ENCODE data around the gene OR56B4. TPM values are rescaled to one million over a fixed set of nuclear protein-coding genes. Genes with fewer than 3 reads are reported as not detected.
"Not testable (repeated sequence)": the region's sequence is repeated elsewhere in the genome, so short reads cannot be mapped to it uniquely, and the experiment has no call there.

OR56B4 gene
- total RNA-seq, result not detected

GRCh38 chr11:6107384-6107783, at the start of gene OR56B4:
TSS of gene OR56B4 (plus strand) at chr11:6107684. CDS start at chr11:6107779, 95 bp downstream.
- DNase-seq; H3K27me3 ChIP-seq; H3K4me3 ChIP-seq (replicated peaks in 1 of 3); intact Hi-C loops (cut with DNase I); H3K4me1 ChIP-seq; H3K36me3 ChIP-seq; H3K27ac ChIP-seq; H3K9me3 ChIP-seq: not testable (repeated sequence)
- 80 to 85% methylated on average over 6 of the region's 6 CpGs for WGBS, 2 donors

GRCh38 chr11:6061475-6061874, 46.0 kb upstream of the OR56B4 start:
- WGBS, 2 donors, result 58 to 59% methylated on average over 3 of the region's 3 CpGs
- H3K4me3 ChIP-seq (replicated peaks in 1 of 3), result no peak overlapping the region
- no peaks in the 10 kb centered on the region for H3K36me3 ChIP-seq

GRCh38 chr11:6062691-6063358, 44.7 kb upstream of the OR56B4 start:
- intact Hi-C loops (cut with DNase I), result no loop called here
- no peak overlapping the region for H3K27ac ChIP-seq
- H3K9me3 ChIP-seq, result no peaks in the 10 kb centered on the region
- no peak for DNase-seq
- no peaks in the 10 kb centered on the region for H3K27me3 ChIP-seq
- H3K4me3 ChIP-seq (replicated peaks in 1 of 3), result no peak overlapping the region
- WGBS, 2 donors, result 77 to 84% methylated on average over 5 of the region's 5 CpGs
- TF ChIP-seq CTCF (IDR thresholded peaks at IDR 0.05) (no peak), POLR2A (IDR thresholded peaks at IDR 0.05) (no peak)
- H3K36me3 ChIP-seq, result no peaks in the 10 kb centered on the region
- no peaks in the 10 kb centered on the region for H3K4me1 ChIP-seq

More at GRCh38 chr11:6061475-6061874, 46.0 kb upstream of the OR56B4 start:
- no peaks in the 10 kb centered on the region for H3K4me1 ChIP-seq
- no peak overlapping the region for H3K27ac ChIP-seq
- no peaks in the 10 kb centered on the region for H3K27me3 ChIP-seq
- DNase-seq, result no peak
- no peaks in the 10 kb centered on the region for H3K9me3 ChIP-seq
- intact Hi-C loops (cut with DNase I), result no loop called here
- TF ChIP-seq CTCF (IDR thresholded peaks at IDR 0.05) (no peak), POLR2A (IDR thresholded peaks at IDR 0.05) (no peak)

- intact Hi-C loops (cut with DNase I), result no loop called here
- Histone ChIP-seq H3K27me3 (no peaks in the 10 kb centered on the region), H3K27ac (no peak overlapping the region), H3K9me3 (no peaks in the 10 kb centered on the region), H3K4me3 (replicated peaks in 1 of 3) (no peak overlapping the region), H3K4me1 (no peaks in the 10 kb centered on the region), H3K36me3 (no peaks in the 10 kb centered on the region)
- TF ChIP-seq CTCF (IDR thresholded peaks at IDR 0.05), result no peak
- TF ChIP-seq POLR2A (IDR thresholded peaks at IDR 0.05), result no peak
- 72 to 81% methylated on average over 4 of the region's 4 CpGs for WGBS, 2 donors
- DNase-seq, result no peak
Observed at GRCh38 chr11:6067502-6067901, 40.0 kb upstream of the OR56B4 start.

- DNase-seq; H3K9me3 ChIP-seq; intact Hi-C loops (cut with DNase I); H3K27me3 ChIP-seq; H3K36me3 ChIP-seq; H3K4me3 ChIP-seq (replicated peaks in 1 of 3); H3K27ac ChIP-seq; H3K4me1 ChIP-seq: not testable (repeated sequence)
- 71 to 84% methylated on average over 2 of the region's 2 CpGs for WGBS, 2 donors
Observed at GRCh38 chr11:6076443-6076842, 31.0 kb upstream of the OR56B4 start.

- Histone ChIP-seq H3K36me3 (no peaks in the 10 kb centered on the region), H3K9me3 (no peaks in the 10 kb centered on the region), H3K4me1 (no peaks in the 10 kb centered on the region), H3K27me3 (no peaks in the 10 kb centered on the region), H3K4me3 (replicated peaks in 1 of 3) (no peak overlapping the region), H3K27ac (no peak overlapping the region)
- TF ChIP-seq POLR2A (IDR thresholded peaks at IDR 0.05) (no peak), CTCF (IDR thresholded peaks at IDR 0.05) (no peak)
- DNase-seq, result no peak
- WGBS, 2 donors, result 91 to 93% methylated on average over 6 of the region's 6 CpGs
- intact Hi-C loops (cut with DNase I), result no loop called here
Observed at GRCh38 chr11:6077723-6078122, 29.8 kb upstream of the OR56B4 start.
